ENCODE results near the gene CNTNAP2. TPM values are rescaled to one million over a fixed set of nuclear protein-coding genes. Genes with fewer than 3 reads are reported as not detected.
A peak's percentile ranks its signal among the peaks of the same experiment; 100 is the strongest.

CNTNAP2 gene
- total and polyA plus RNA-seq, 2 of the 8 experiments (the other 6 are each of a cell fraction or from before 2014, with no cell fraction given): 27.9 to 71.0 TPM

- peak; percentile 16 to 94 (median 86) for TF ChIP-seq CTCF (IDR thresholded peaks at IDR 0.05; ENCODE audit: control extremely low read depth in 1 of 3, insufficient read depth in 1 of 3, low read depth in 1 of 3, low read length in 3 of 3)
- TF ChIP-seq CHD1 (IDR thresholded peaks at IDR 0.05; ENCODE audit: low read depth, low read length): no peak
- TF ChIP-seq SP2 (IDR thresholded peaks at IDR 0.05; ENCODE audit: low read length): no peak
- no peak for TF ChIP-seq FOSL1 (IDR thresholded peaks at IDR 0.05; ENCODE audit: insufficient read depth, low read depth, low read length)
Measured at GRCh38 chr7:148242294-148242821, 2125.8 kb downstream of the CNTNAP2 start (continued).
